Measurements from ENCODE around the gene CUBN.

CUBN gene

GRCh38 chr10:17151716-17152115 lies 22.1 kb upstream of the CUBN start:
- Mint-ChIP-seq H3K9me3 (no peaks in the 10 kb centered on the region), H3K27me3 (no peaks in the 10 kb centered on the region), H3K4me3 (no peak overlapping the region), H3K4me1 (no peaks in the 10 kb centered on the region), H3K27ac (no peak overlapping the region), H3K36me3 (peaks cover 9 to 16% of the 10 kb centered on the region in 2 donors)
- ATAC-seq (replicated peaks) (no peak), DNase-seq (no peak)

GRCh38 chr10:17147884-17148489 lies 18.4 kb upstream of the CUBN start:
- H3K4me1 Mint-ChIP-seq, result no peaks in the 10 kb centered on the region
- no peaks in the 10 kb centered on the region for H3K27me3 Mint-ChIP-seq
- DNase-seq (no peak), ATAC-seq (replicated peaks) (no peak)
- H3K4me3 Mint-ChIP-seq, result no peak overlapping the region
- H3K9me3 Mint-ChIP-seq, result no peaks in the 10 kb centered on the region
- peaks cover 9 to 19% of the 10 kb centered on the region in 2 donors for H3K36me3 Mint-ChIP-seq
- no peak overlapping the region for H3K27ac Mint-ChIP-seq

- Mint-ChIP-seq H3K27ac (no peak overlapping the region), H3K4me1 (no peaks in the 10 kb centered on the region), H3K4me3 (no peak overlapping the region), H3K9me3 (no peaks in the 10 kb centered on the region), H3K27me3 (no peaks in the 10 kb centered on the region), H3K36me3 (peaks cover 9 to 15% of the 10 kb centered on the region in 2 donors)
- ATAC-seq (replicated peaks) (no peak), DNase-seq (no peak)
Observed at GRCh38 chr10:17146892-17147291, 17.3 kb upstream of the CUBN start.

GRCh38 chr10:17145239-17145638 lies 15.6 kb upstream of the CUBN start:
- H3K4me3 Mint-ChIP-seq, result no peak overlapping the region
- H3K36me3 Mint-ChIP-seq, result peaks cover 5 to 15% of the 10 kb centered on the region in 2 donors
- no peak for ATAC-seq (replicated peaks)
- peaks cover 3 to 4% of the 10 kb centered on the region in 2 donors for H3K9me3 Mint-ChIP-seq
- DNase-seq, result no peak
- no peak overlapping the region for H3K27ac Mint-ChIP-seq
- no peaks in the 10 kb centered on the region for H3K4me1 Mint-ChIP-seq
- no peaks in the 10 kb centered on the region for H3K27me3 Mint-ChIP-seq

GRCh38 chr10:17144757-17145156 lies 15.1 kb upstream of the CUBN start:
- DNase-seq (no peak), ATAC-seq (replicated peaks) (no peak)
- Mint-ChIP-seq H3K9me3 (peaks cover 3 to 4% of the 10 kb centered on the region in 2 donors), H3K27ac (no peak overlapping the region), H3K4me3 (no peak overlapping the region), H3K27me3 (no peaks in the 10 kb centered on the region), H3K36me3 (peaks cover 4 to 14% of the 10 kb centered on the region in 2 donors), H3K4me1 (no peaks in the 10 kb centered on the region)

GRCh38 chr10:17144032-17144431 lies 14.4 kb upstream of the CUBN start:
- peaks cover 4 to 14% of the 10 kb centered on the region in 2 donors for H3K36me3 Mint-ChIP-seq
- no peak overlapping the region for H3K27ac Mint-ChIP-seq

GRCh38 chr10:17143055-17143690 lies 13.6 kb upstream of the CUBN start:
- peaks cover 4 to 14% of the 10 kb centered on the region in 2 donors for H3K36me3 Mint-ChIP-seq
- H3K4me1 Mint-ChIP-seq, result no peaks in the 10 kb centered on the region
- H3K27ac Mint-ChIP-seq, result no peak overlapping the region
- H3K4me3 Mint-ChIP-seq, result no peak overlapping the region
- peaks cover 0 to 3% of the 10 kb centered on the region in 2 donors for H3K27me3 Mint-ChIP-seq
- DNase-seq (no peak), ATAC-seq (replicated peaks) (no peak)
- peaks cover 3 to 4% of the 10 kb centered on the region in 2 donors for H3K9me3 Mint-ChIP-seq

More at GRCh38 chr10:17144032-17144431, 14.4 kb upstream of the CUBN start:
- peaks cover 3 to 4% of the 10 kb centered on the region in 2 donors for H3K9me3 Mint-ChIP-seq
- peaks cover 0 to 3% of the 10 kb centered on the region in 2 donors for H3K27me3 Mint-ChIP-seq
- DNase-seq (no peak), ATAC-seq (replicated peaks) (no peak)
- H3K4me1 Mint-ChIP-seq, result no peaks in the 10 kb centered on the region
- no peak overlapping the region for H3K4me3 Mint-ChIP-seq

- Mint-ChIP-seq H3K27me3 (peaks cover 0 to 3% of the 10 kb centered on the region in 2 donors), H3K4me1 (no peaks in the 10 kb centered on the region), H3K4me3 (no peak overlapping the region), H3K36me3 (peaks cover 0 to 11% of the 10 kb centered on the region in 2 donors), H3K9me3 (peaks cover 3 to 4% of the 10 kb centered on the region in 2 donors), H3K27ac (no peak overlapping the region)
- ATAC-seq (replicated peaks) (no peak), DNase-seq (no peak)
Observed at GRCh38 chr10:17141504-17142229, 12.1 kb upstream of the CUBN start.

- ATAC-seq (replicated peaks), result no peak
- no peak for DNase-seq
- H3K36me3 Mint-ChIP-seq, result peaks cover 0 to 11% of the 10 kb centered on the region in 2 donors
- no peaks in the 10 kb centered on the region for H3K4me1 Mint-ChIP-seq
- H3K27ac Mint-ChIP-seq, result no peak overlapping the region
- H3K4me3 Mint-ChIP-seq, result no peak overlapping the region
- peaks cover 0 to 3% of the 10 kb centered on the region in 2 donors for H3K27me3 Mint-ChIP-seq
- peaks cover 3 to 4% of the 10 kb centered on the region in 2 donors for H3K9me3 Mint-ChIP-seq
Observed at GRCh38 chr10:17140386-17140761, 10.8 kb upstream of the CUBN start.

- H3K36me3 Mint-ChIP-seq, result peaks cover 0 to 7% of the 10 kb centered on the region in 2 donors
- ATAC-seq (replicated peaks) (no peak), DNase-seq (no peak)
- H3K9me3 Mint-ChIP-seq, result peaks cover 3 to 4% of the 10 kb centered on the region in 2 donors
- no peak overlapping the region for H3K27ac Mint-ChIP-seq
- H3K4me1 Mint-ChIP-seq, result no peaks in the 10 kb centered on the region
- H3K27me3 Mint-ChIP-seq, result peaks cover 0 to 3% of the 10 kb centered on the region in 2 donors
- H3K4me3 Mint-ChIP-seq, result no peak overlapping the region
Observed at GRCh38 chr10:17138460-17139042, 8.9 kb upstream of the CUBN start.

- H3K27ac Mint-ChIP-seq, result no peak overlapping the region
- no peaks in the 10 kb centered on the region for H3K9me3 Mint-ChIP-seq
- H3K4me1 Mint-ChIP-seq, result no peaks in the 10 kb centered on the region
- H3K36me3 Mint-ChIP-seq, result no peaks in the 10 kb centered on the region
- no peak for DNase-seq
- H3K27me3 Mint-ChIP-seq, result peaks cover 0 to 3% of the 10 kb centered on the region in 2 donors
- H3K4me3 Mint-ChIP-seq, result no peak overlapping the region
- no peak for ATAC-seq (replicated peaks)
Observed at GRCh38 chr10:17134737-17135260, 5.2 kb upstream of the CUBN start.

GRCh38 chr10:17134282-17134681 lies 4.7 kb upstream of the CUBN start:
- H3K27me3 Mint-ChIP-seq, result peaks cover 0 to 3% of the 10 kb centered on the region in 2 donors
- H3K36me3 Mint-ChIP-seq, result no peaks in the 10 kb centered on the region
- H3K9me3 Mint-ChIP-seq, result no peaks in the 10 kb centered on the region

GRCh38 chr10:17128261-17128660 lies 1.4 kb downstream of the CUBN start:
- Mint-ChIP-seq H3K9me3 (no peaks in the 10 kb centered on the region), H3K27ac (no peak overlapping the region), H3K36me3 (peaks cover 1 to 6% of the 10 kb centered on the region in 2 donors), H3K4me3 (no peak overlapping the region), H3K4me1 (no peaks in the 10 kb centered on the region), H3K27me3 (no peaks in the 10 kb centered on the region)
- ATAC-seq (replicated peaks), result no peak
- no peak for DNase-seq

More at GRCh38 chr10:17134282-17134681, 4.7 kb upstream of the CUBN start:
- ATAC-seq (replicated peaks) (no peak), DNase-seq (no peak)
- no peaks in the 10 kb centered on the region for H3K4me1 Mint-ChIP-seq
- no peak overlapping the region for H3K4me3 Mint-ChIP-seq
- no peak overlapping the region for H3K27ac Mint-ChIP-seq

GRCh38 chr10:17126327-17126726 lies 3.3 kb downstream of the CUBN start:
- Mint-ChIP-seq H3K4me1 (no peaks in the 10 kb centered on the region), H3K27ac (no peak overlapping the region), H3K27me3 (no peaks in the 10 kb centered on the region), H3K36me3 (peaks cover 7 to 13% of the 10 kb centered on the region in 2 donors), H3K4me3 (no peak overlapping the region), H3K9me3 (no peaks in the 10 kb centered on the region)
- DNase-seq (no peak), ATAC-seq (replicated peaks) (no peak)
